ENCODE measurements around the gene HSPA13. TPM values are rescaled to one million over a fixed set of nuclear protein-coding genes. Genes with fewer than 3 reads are reported as not detected.

HSPA13 gene
- total and polyA plus RNA-seq, 2 of the 8 experiments (the other 6 are each of a cell fraction or from before 2014, with no cell fraction given): 7.8 to 36.9 TPM

- H2BK120ac ChIP-seq (replicated peaks; ENCODE audit: low read depth, low read length): no peak overlapping the region
- no peak overlapping the region for H3K23ac ChIP-seq (ENCODE audit: insufficient read length)
- H2AK5ac ChIP-seq (ENCODE audit: low read depth, low read length): no peak overlapping the region
- no peak overlapping the region for H3K4me2 ChIP-seq (ENCODE audit: insufficient read depth in 1 of 2, low read depth in 2 of 2, low read length in 2 of 2)
- WGBS, 2 experiments (ENCODE audit: extremely low coverage in 1 of 2, insufficient coverage in 1 of 2, insufficient read length in 1 of 2, insufficient replicate concordance in 2 of 2, low coverage in 1 of 2, low lambda C conversion rate in 2 of 2, missing lambda C conversion rate in 1 of 2): 76% methylated on average over 1 of the region's 1 CpG; no CpG with 5 or more reads in 1 of the 2 experiments
- no peaks in the 10 kb centered on the region for H3K27me3 ChIP-seq (replicated peaks in 1 of 4; ENCODE audit: control insufficient read depth in 3 of 4, extremely low read depth in 1 of 4, insufficient read depth in 3 of 4, low read length in 3 of 4)
- H3K18ac ChIP-seq (ENCODE audit: extremely low read depth, low read length): no peak overlapping the region
- H3K79me1 ChIP-seq (ENCODE audit: low read depth, low read length): no peaks in the 10 kb centered on the region
- no peak overlapping the region for H3K27ac ChIP-seq (ENCODE audit: low read depth, low read length)
- H3K36me3 ChIP-seq (ENCODE audit: control insufficient read depth in 2 of 4, insufficient read depth in 4 of 4, low read length in 3 of 4): no peaks in the 10 kb centered on the region
- no peak overlapping the region for H4K8ac ChIP-seq (ENCODE audit: extremely low read depth, insufficient read depth, low read length)
- H3K14ac ChIP-seq (ENCODE audit: insufficient read length): no peak overlapping the region
- CTCF ChIA-PET (ENCODE audit: partially characterized antibody): interaction anchor here (0.6 to 1.4 kb wide), 2 partner anchors 372 to 483 kb away, joined by 3 to 4 read pairs; no protein-coding TSS in a partner anchor
- H3K79me2 ChIP-seq (ENCODE audit: control insufficient read depth in 1 of 2, insufficient read depth in 2 of 2, low read length in 2 of 2): no peaks in the 10 kb centered on the region
- H3K4me3 ChIP-seq (ENCODE audit: extremely low read depth in 1 of 4, insufficient read depth in 2 of 4, low read depth in 3 of 4, low read length in 4 of 4): no peak overlapping the region
- no peak for FAIRE-seq
- H3K4ac ChIP-seq (replicated peaks; ENCODE audit: insufficient read length, low read depth, low read length): no peak overlapping the region
- no peak overlapping the region for H2BK20ac ChIP-seq (ENCODE audit: low read length)
- no peak overlapping the region for H2BK5ac ChIP-seq (ENCODE audit: low read depth, low read length)
- H3K23me2 ChIP-seq (ENCODE audit: low read depth, low read length): no peaks in the 10 kb centered on the region
- H3K4me1 ChIP-seq (replicated peaks in 1 of 4; ENCODE audit: control insufficient read depth in 3 of 4, insufficient read depth in 4 of 4, low read length in 3 of 4): no peaks in the 10 kb centered on the region
- H3K9me3 ChIP-seq (ENCODE audit: insufficient read depth in 2 of 2, low read depth in 1 of 2, low read length in 1 of 2): no peaks in the 10 kb centered on the region
- H3K9ac ChIP-seq (replicated peaks in 1 of 4; ENCODE audit: extremely low read depth in 1 of 4, low read depth in 3 of 4, low read length in 3 of 4): no peak overlapping the region
- H3K56ac ChIP-seq (replicated peaks; ENCODE audit: insufficient read length, low read depth, low read length): no peak overlapping the region
- no peaks in the 10 kb centered on the region for H4K20me1 ChIP-seq (replicated peaks in 1 of 2; ENCODE audit: control insufficient read depth in 1 of 2, insufficient read depth in 2 of 2, low read length in 2 of 2)
- no peak for DNase-seq (ENCODE audit: low read depth in 1 of 2, low spot score in 2 of 2)
- no peak overlapping the region for H4K5ac ChIP-seq (ENCODE audit: insufficient read length, low read depth, low read length)
- POLR2A ChIA-PET (ENCODE audit: partially characterized antibody): no interaction called here
- H4K91ac ChIP-seq (replicated peaks; ENCODE audit: insufficient read length, low read length): no peak overlapping the region
- H2BK15ac ChIP-seq (ENCODE audit: low read length): no peak overlapping the region
- no peak overlapping the region for H2BK12ac ChIP-seq (ENCODE audit: low read depth, low read length)
- no peak overlapping the region for H2AFZ ChIP-seq (ENCODE audit: low read length)
- TF ChIP-seq POLR2AphosphoS5 (IDR thresholded peaks at IDR 0.05; ENCODE audit: low read depth, low read length) (no peak), MAX (IDR thresholded peaks at IDR 0.05) (no peak), SP4 (IDR thresholded peaks at IDR 0.05; ENCODE audit: low read length) (no peak), USF2 (IDR thresholded peaks at IDR 0.05; ENCODE audit: low read length) (no peak), EGR1 (IDR thresholded peaks at IDR 0.05; ENCODE audit: borderline replicate concordance, low read depth, low read length) (no peak)
Observed at GRCh38 chr21:14401217-14401616, 18.3 kb upstream of the HSPA13 start.

Data from H1 (cell line).